ENCODE results near the gene DNAH7. TPM values are rescaled to one million over a fixed set of nuclear protein-coding genes. Genes with fewer than 3 reads are reported as not detected.
A peak's percentile ranks its signal among the peaks of the same experiment; 100 is the strongest.

The DNAH7 gene
- total RNA-seq, 1 donor from 2014 or later, result 0.80 TPM

DNA sequence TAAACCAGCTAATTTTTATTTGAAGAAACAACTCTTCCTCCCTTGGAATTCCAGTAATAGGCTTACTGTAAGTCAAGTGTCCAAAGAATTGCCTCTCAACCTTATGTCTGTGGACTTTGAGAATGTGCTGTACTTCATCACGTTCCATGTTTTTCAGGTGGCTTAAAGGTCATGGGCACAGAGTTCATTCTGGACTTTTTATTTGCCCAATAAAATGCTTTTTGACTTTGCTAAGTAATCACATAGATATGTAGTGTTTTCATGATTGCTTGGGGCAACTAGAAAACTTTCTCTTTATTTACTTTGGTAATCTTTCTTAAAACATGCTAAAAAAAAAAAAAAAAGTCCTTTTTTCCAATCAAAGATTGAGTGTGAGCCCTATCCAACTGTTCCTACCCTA, 10.4 kb upstream of the DNAH7 start:
- DNase-seq (ENCODE audit: low read depth), result no peak

DNA sequence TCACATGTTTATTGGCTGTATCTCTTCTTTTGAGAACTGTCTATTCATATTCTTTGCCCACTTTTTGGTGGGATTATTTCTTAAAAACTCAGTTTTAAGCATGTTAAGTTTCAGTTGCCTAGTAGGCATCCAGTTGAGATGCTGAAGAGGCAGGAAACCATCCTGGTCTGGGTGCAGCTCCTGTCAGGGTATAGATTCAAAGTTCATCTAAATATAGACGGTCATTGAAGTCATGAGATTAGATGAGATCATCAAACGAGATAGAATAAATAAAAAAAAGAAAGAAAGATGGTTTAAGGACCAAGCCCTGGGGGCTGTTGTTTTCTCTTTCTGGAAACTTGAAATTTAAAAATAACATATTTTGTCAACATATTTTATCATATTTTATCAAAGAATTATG, 9.2 kb upstream of the DNAH7 start:
- no peak for DNase-seq (ENCODE audit: low read depth)

DNA sequence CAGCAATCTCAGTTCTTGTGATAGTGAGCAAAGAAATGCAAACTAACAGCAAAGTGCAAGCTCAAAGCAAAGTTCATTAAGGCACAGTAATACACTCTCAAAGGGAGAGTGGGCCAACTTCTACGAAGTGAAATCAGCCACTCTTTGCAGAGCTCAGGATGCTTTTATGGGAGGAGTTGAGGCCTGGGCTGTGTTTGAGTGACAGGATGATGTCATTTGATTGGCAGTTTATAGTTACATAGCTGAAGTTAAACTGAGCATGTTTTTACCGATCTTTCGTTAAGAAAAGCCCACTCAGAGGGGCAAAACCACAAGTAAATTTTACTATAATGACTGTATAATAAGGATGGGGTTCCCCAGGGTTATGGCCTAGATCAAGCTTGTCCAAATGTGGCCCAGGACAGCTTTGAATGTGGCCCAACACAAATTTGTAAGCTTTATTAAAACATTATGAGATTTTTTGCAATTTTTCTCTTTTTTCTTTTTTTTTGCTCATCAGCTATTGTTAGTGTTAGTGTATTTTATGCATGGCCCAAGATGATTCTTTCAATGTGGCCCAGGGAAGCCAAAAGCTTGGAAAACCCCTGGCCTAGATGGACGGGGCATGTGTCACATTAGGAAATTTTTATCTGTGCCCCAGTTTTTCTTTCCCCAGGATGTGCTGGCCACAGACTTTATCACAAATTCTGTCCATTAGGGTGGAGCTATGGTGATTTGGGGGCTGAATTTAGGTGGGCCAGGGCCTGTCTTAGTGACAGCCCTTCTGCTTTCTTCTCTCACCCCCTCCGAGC, 8.3 kb upstream of the DNAH7 start:
- no peak for DNase-seq (ENCODE audit: low read depth)

DNA sequence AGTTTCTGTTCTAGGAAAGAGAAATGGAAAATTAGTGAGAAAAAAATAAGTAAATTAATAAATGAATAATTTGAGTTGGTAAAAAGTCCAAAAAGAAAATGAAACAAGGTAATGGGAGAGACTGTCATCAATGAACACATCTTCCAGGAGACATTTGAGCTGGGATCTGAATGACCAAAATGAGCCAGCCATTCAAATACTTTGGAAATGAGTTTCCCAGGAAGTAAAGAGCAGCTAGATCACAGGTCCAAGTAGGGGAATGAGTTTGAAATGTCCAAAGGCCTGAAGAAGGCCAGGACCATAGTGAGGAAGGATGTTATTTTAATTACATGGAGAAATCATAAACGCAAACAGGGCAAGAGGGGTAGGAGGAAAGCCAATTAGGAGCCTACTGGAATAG, 6.6 kb upstream of the DNAH7 start:
- no peak for DNase-seq (ENCODE audit: low read depth)

DNA sequence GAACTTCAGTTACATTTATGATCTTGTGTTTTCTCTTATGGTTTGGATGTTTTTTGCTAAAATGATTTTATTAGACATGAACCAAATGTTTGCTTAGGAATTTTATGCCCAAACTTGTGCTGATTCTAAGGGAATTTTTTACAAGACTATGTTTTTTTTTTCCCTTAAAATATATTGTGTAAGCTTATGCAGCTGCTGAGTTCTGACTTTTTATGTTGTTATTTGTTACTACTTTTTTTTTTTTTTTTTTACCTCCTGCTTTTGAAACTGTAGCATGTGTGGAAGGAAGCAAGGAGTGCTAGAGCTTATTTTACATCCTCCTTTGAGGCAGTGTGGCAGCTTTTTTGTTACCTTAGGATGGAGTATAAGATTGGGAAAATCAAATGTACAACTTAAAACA, 6.0 kb upstream of the DNAH7 start:
- DNase-seq (ENCODE audit: low read depth), result peak; percentile 22

DNA sequence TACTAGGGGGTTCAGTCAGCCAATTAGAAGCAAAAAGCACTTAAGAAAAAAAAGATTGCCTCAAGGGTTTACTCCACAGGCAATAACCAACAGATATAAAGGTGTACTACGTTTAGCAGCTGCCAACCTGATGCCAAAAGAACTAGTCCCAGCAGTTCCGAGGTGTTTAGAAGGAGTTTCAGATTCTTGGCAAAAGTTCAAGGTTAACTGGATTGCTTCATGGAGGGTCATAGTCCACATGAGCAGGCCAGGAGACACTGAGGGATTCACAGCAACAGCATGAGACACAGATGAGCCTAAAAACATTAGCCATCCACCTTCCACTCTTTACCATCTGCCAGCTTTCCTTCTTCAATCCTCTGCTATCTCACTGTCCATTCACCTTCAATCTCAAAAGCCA, 4.9 kb upstream of the DNAH7 start:
- no peak for DNase-seq (ENCODE audit: low read depth)

DNA sequence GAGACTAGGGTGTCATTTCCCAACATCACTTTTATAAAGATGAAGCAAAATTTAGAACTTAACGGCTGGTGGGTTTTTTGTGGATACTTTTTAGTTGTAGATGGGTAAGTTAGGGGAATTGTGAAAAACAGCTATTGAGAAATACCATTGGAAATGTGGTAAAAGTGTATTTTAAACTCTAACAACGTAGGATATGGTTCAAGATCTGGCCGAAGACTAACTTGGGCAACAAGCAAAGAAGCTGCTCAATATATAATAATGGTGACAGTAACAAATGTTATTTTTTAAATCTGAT, 1.6 kb downstream of the DNAH7 start:
- DNase-seq (ENCODE audit: low read depth), result no peak

DNA sequence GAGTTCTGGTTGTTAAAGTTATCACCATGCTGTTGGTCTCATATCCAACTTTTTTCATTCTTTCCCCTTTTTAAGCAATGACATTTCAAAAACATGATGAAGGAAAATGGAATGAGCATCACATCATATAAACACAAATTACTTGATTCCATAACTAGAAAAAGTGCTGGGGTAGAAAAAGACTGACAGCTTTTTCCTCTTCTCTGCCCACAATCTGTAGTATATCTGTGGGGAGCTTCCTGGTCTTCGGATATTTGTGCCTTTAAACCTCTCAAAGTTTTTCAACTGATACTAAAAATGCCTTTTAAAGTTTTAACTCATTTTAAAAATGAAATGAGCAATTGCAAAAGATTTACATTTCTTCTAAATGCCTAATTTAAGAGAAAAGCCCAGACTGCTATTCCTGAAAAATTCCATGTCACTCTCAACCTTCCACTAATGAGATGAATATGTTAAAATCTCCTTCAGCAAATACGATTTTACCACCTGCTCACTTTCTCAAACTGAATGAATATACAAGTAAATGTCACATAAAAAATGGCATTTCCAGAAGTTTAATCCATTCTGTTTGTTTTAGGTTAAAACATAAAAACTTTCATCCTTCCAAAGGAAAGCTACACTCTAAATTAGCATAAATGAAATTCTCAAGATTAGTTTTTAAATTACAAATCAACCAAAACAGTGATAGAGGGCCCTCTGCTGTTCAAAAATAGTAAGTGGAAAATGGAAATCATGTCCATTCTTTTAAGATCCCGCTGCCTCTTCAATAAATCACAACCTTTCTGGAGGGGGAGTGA, 2.1 kb downstream of the DNAH7 start:
- DNase-seq (ENCODE audit: low read depth), result peak; percentile 63

DNA sequence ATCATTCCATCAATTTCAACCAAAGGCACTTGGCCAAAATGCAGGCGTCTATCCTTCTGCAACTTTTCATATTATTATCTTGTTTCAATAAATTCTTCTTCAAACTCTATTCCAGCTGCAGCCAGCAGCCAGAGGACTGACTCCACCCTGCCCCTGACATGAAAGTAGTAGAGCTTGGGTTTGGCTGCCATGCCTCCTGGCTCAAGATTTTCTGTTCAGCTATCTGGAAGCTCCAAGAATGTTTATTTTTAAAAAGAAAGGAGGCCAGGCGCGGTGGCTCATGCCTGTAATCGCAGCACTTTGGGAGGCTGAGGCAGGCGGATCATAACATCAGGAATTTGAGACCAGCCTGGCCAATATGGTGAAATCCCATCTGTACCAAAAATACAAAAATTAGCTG, 4.9 kb downstream of the DNAH7 start:
- DNase-seq (ENCODE audit: low read depth), result no peak

DNA sequence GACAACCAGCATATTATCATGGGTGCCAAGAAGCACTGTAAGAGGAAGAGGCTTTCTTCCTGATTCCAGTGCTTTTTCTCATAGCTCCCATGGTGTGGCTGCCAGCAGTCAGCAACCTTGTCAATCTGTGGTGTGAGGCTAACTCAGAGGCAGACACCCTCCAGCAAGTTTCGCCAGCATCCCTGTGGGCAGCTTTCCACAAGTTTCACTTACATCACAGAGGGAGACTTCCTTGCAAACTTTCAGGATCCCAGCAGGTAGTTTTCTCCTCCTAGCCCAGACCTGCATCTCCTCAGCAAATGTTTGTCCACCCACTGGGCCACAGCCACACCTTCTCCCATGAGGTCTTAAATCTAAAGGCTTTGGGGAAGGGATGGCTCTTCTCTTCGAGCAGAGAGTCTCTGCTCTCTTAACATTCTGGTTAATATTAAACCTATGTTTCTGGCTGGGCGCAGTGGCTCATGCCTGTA, 9.1 kb downstream of the DNAH7 start:
- no peak for DNase-seq (ENCODE audit: low read depth)

DNA sequence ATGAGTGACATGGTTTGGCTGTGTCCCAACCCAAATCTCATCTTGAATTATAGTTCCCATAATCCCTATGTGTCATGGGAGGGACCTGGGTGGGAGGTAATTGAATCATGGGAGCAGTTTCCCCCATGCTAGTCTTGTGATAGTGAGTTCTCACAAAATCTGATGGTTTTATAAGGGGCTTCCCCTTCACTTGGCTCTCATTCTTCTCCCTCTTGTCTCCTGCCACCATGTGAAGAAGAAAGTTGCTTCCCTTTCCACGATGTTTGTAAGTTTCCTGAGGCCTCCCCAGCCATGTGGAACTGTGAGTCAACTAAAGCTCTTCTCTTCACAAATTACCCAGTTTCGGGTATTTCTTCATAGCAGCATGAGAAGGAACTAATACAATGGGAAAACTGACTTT, 14.0 kb downstream of the DNAH7 start:
- no peak for DNase-seq (ENCODE audit: low read depth)

DNA sequence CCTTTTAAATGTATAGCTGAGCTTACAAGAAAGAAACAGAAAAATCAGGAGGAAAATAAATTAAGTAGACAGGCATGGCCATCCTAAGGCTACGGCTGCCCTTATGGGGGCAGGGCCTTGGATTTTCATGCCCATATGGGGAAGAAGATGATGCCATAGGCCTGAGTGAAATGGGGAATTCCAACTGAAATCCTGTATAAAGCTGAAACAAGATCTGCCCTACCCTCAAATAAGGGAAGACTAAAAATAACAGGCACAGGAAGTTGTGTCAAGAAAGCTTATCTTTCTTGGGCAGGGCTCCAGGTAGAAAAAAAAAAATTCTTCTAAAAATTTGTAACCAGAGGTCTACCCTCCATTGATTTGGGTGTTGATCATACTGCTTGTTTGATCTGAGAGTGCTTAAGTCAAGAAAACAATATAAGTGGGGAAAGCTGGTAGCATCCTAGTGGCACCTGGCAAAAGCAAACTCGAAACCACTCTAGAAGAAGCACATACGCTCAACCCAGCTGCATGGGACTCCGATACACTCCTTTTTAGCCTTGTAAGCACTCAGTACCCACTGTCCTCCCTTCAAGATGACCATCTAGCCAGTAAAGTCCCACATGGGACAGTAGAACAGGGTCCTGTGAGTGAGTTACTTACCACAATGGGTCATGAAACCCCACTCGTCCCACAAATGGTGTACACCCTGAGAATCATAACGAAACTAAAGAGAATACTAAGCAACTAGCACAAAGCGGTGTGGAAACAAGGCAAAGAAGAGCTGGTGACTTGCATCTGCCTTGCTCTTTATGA, 22.3 kb downstream of the DNAH7 start:
- peak; percentile 26 for DNase-seq (ENCODE audit: low read depth)

DNA sequence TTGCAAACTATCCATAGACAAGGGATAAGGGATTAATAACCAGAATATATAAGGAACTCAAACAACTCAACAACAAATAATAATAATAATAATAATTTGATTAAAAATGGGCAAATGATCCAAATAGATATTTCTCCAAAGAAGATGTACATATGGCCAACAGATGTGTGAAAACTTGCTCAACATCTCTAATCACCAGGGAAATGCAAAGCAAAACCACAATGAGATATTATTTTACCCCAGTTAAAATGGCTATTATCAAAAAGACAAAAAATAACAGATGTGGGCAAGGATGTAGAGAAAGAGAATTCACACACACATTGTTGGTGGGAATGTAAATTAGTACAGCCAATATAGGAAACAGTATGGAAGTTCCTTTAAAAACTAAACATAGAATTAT, 26.9 kb downstream of the DNAH7 start:
- DNase-seq (ENCODE audit: low read depth), result peak; percentile 8

DNA sequence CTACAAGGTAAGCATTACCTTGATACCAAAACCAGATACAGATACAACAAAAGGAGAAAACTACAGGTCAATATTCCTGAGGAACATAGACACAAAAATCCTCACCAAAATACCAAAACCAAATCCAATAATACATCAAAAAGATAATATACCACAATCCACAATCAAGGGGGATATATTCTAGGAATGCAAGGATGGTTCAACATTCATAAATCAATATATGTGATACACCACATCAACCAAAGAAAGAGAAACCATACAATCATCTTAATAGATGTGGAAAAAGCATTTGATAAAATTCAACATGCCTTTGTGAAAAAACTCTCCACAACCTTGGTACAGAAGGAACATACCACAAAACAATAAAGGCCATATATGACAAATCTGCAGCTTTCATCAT, 28.4 kb downstream of the DNAH7 start:
- no peak for DNase-seq (ENCODE audit: low read depth)

DNA sequence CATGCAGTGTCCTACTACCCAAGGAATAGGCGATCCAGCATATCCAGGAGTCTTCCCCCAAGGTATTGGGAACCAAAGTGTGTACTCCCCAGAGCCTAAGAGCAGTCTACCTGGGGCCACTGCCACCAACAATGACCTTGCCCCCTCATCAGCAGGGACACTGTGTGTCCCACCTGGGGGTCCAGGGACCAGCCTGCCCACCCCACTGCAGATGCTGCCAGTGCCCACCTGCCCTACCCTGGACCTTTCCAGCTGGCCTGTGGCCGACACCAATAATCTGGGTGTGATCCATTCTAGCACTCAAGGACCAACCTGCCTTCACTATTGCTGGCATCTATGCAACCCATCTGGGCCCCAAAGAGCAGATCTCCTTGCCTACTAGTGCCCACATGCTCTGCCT, 32.2 kb downstream of the DNAH7 start:
- no peak for DNase-seq (ENCODE audit: low read depth)

DNA sequence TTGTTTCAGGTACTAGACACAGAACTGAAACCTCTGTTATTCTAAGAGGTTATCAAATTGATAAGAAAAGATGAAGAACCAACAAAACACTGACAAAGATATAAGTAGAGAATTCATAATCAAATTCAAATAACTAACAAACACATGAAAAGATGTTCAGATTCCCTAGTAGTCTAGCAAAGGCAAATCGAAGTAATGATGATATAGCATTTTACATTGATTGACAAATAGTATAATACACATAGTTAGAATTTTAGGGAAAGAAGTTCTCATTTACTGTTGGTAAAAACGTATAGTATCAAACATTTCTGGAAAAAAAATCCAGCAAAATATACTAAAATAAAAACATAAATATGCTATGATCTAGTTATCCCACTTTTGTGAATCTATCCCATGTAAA, 50.6 kb downstream of the DNAH7 start:
- DNase-seq (ENCODE audit: low read depth), result no peak

DNA sequence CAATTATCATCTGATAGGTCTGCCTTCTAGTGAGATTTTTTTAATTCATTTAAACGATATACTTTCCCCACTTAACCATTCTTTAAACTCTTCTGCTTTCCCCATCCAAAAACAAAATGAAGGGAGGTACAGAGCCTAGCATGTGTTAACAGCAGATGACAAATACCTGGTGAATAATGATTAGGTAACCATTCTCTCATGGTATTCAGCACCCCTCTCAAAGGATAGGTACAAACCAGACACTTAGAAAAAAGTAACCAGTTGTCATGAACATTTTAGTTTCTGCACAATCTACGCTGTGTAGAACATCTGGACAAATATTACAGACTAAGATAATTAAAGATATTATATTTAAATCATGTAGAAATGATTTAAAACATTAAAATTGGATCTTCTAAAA, 56.3 kb downstream of the DNAH7 start:
- DNase-seq (ENCODE audit: low read depth), result no peak

DNA sequence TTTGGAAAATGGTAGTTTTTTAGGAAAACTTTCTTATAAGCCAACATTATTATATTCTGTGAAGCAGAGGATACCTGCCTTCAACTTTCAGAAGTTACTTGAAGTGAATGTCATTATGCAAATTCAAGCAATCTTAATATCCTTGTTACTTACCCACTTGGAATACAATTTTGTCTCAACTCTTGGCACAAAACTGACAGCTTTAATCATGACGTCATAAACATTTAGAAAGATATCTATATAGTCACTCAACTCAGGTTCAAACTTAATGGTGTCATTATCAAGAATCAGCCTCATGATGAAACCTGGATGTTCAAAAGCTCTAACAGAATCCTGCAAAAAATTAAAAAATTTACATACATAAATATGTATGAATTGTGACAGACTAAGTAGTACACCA, 68.1 kb downstream of the DNAH7 start:
- no peak for DNase-seq (ENCODE audit: low read depth)

DNA sequence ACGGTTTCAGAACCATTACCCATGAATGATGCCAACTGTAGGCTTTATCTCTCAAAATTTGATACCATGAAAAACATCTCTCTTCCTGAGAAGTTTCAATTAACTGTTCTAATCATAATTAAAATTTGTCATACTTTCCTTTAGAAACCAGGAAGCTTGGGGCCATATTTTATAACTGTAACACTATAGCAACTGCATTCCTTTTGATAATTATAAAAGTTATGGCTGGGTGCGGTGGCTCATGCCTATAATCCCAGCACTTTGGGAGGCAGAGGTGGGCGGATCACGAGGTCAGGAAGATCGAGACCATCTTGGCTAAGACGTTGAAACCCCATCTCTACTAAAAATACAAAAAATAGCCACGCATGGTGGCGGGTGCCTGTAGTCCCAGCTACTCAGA, 70.6 kb downstream of the DNAH7 start:
- DNase-seq (ENCODE audit: low read depth), result no peak

DNA sequence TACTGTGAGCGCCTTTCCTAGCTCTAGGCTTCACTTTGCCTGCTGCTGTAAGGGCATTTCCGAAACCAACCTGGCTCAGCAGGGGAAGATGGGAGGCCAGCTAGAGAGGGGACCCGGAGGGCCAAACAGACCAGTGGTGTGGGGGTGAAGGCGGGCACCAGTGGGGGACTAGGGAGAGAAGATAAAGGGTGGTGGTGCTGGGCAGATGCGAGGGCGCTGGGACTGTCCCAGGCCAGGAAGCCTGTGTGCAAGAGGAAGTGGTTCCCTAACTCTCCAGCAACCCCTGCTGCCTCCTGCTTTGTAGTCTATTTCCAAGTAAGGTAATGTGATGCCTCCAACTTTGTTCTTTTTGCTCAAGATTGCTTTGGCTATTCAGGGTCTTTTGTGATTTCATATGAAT, 73.1 kb downstream of the DNAH7 start:
- no peak for DNase-seq (ENCODE audit: low read depth)

DNA sequence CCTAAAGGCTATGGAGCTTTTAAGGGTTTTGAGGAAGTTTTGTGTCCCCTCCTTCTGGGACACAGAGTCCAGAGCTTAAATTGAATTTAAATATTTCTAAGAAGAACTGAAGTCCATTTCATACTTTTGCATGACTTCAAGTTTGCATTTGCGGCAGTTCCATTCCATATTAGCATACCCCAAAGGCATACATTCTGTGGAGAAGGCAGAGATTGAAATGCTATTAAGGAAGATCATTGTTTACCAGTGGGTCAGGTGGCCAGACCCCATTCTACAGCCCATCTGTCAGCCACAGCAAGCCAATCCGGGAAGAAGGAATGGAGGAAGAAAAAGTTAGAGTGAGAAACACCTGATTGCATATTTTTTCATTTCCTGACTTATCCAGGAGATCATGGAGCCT, 75.0 kb downstream of the DNAH7 start:
- DNase-seq (ENCODE audit: low read depth), result no peak

DNA sequence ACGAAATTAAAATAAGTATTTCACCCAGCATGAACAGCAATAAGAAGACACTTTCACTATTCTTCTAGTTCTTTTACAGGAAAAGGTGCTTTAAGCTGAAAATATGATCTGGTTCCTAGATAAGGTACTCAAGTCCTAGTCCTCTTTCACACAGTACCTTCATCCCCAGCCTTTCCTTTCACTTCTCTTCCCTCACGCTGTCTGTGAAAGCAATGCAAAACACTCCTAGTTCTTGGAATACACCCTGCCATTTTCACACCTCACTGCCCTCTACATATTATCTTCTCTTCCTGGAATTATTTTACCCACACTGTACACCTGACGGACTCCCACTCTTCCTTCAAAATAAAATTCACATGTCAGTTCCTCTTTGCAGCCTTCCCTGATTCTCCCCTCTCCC, 82.9 kb downstream of the DNAH7 start:
- DNase-seq (ENCODE audit: low read depth), result no peak
